HL-60 (cell line): Measurements from ENCODE around the gene OR10AD1.
"Not testable (repeated sequence)": the region's sequence is repeated elsewhere in the genome, so short reads cannot be mapped to it uniquely, and the experiment has no call there.

Experiments
- DNase-seq, 2 experiments: peaks; one replicate each; pipeline ENCODE4 v3.0.0-alpha.2; 2010 to 2020; ENCODE audit warnings: low read depth in 1 of 2, low spot score in 1 of 2
- H3K27ac ChIP-seq: fragments of 250-450 bp; sonication (Bioruptor Pico); replicated peaks from 2 replicates; pipeline ENCODE4 v1.5.1; 2020; ENCODE audit warnings: mild to moderate bottlenecking, moderate library complexity
- H3K27me3 ChIP-seq: fragments of 250-450 bp; sonication (Bioruptor Pico); 2 replicates; pipeline ENCODE4 v1.5.1; 2021; ENCODE audit warnings: mild to moderate bottlenecking, moderate library complexity; ENCODE audit not compliant: insufficient read depth, poor library complexity, severe bottlenecking
- H3K4me3 ChIP-seq: replicated peaks from 2 replicates; pipeline ENCODE4 v1.5.1; 2011; ENCODE audit warnings: mild to moderate bottlenecking, control low read depth, low read length; ENCODE audit not compliant: insufficient read depth
- CTCF ChIP-seq: IDR thresholded peaks from one replicate; pipeline ENCODE4 v1.5.1; 2011; ENCODE audit warnings: low read length, control low read depth, inconsistent platforms; ENCODE audit not compliant: insufficient read depth
- GABPA ChIP-seq: IDR thresholded peaks from 2 replicates; pipeline ENCODE4 v1.6.1; 2012; ENCODE audit warnings: low read depth
- POLR2AphosphoS5 ChIP-seq: IDR thresholded peaks from 2 replicates; pipeline ENCODE4 v1.6.1; 2012; ENCODE audit warnings: low read depth
- REST ChIP-seq: IDR thresholded peaks from 2 replicates; pipeline ENCODE4 v1.6.1; 2012; ENCODE audit warnings: low read depth; ENCODE audit not compliant: insufficient replicate concordance
- SPI1 ChIP-seq: IDR thresholded peaks from 2 replicates; pipeline ENCODE4 v1.6.1; 2012; ENCODE audit warnings: low read depth, mild to moderate bottlenecking, borderline replicate concordance
- long read RNA-seq: library from polyadenylated mRNA; unstranded; transcript quantifications from one replicate; pipeline ENCODE4 v2.0.0, GENCODE V29; 2020

Gene OR10AD1
- long read RNA-seq = 0 reads

GRCh38 chr12:48203192-48203591 is at the start of gene OR10AD1:
TSS of gene OR10AD1 (minus strand) at chr12:48203292. CDS start at chr12:48203292, 0 bp downstream.
- TF ChIP-seq REST (no peak), CTCF (no peak), POLR2AphosphoS5 (no peak), GABPA (no peak), SPI1 (no peak)
- H3K4me3 ChIP-seq = no peak within 1 kb of the TSS
- no peak within 1 kb of the TSS for H3K27ac ChIP-seq
- H3K27me3 ChIP-seq = no peaks in the 10 kb centered on the region
- no peak for DNase-seq

GRCh38 chr12:48247181-48247966 is 44.3 kb upstream of the OR10AD1 start:
- H3K4me3 ChIP-seq = no peak overlapping the region
- no peaks in the 10 kb centered on the region for H3K27me3 ChIP-seq
- TF ChIP-seq REST = no peak
- no peak for TF ChIP-seq GABPA
- no peak for TF ChIP-seq CTCF
- TF ChIP-seq POLR2AphosphoS5 = no peak
- no peak for TF ChIP-seq SPI1
- no peak overlapping the region for H3K27ac ChIP-seq
- DNase-seq = no peak

- TF ChIP-seq GABPA = no peak
- H3K27me3 ChIP-seq = no peaks in the 10 kb centered on the region
- H3K27ac ChIP-seq = no peak overlapping the region
- no peak overlapping the region for H3K4me3 ChIP-seq
- no peak for DNase-seq
Observed at GRCh38 chr12:48237162-48237561, 34.1 kb upstream of the OR10AD1 start.

GRCh38 chr12:48235796-48236333 is 32.8 kb upstream of the OR10AD1 start:
- DNase-seq = no peak
- Histone ChIP-seq H3K27ac (no peak overlapping the region), H3K27me3 (no peaks in the 10 kb centered on the region), H3K4me3 (no peak overlapping the region)
- TF ChIP-seq GABPA (no peak), CTCF (no peak), SPI1 (no peak), REST (no peak), POLR2AphosphoS5 (no peak)

- not testable (repeated sequence) for H3K27ac ChIP-seq, DNase-seq, H3K4me3 ChIP-seq, H3K27me3 ChIP-seq
Observed at GRCh38 chr12:48231169-48231958, 28.3 kb upstream of the OR10AD1 start.
